ENCODE results near the gene GALNT15.

DNA sequence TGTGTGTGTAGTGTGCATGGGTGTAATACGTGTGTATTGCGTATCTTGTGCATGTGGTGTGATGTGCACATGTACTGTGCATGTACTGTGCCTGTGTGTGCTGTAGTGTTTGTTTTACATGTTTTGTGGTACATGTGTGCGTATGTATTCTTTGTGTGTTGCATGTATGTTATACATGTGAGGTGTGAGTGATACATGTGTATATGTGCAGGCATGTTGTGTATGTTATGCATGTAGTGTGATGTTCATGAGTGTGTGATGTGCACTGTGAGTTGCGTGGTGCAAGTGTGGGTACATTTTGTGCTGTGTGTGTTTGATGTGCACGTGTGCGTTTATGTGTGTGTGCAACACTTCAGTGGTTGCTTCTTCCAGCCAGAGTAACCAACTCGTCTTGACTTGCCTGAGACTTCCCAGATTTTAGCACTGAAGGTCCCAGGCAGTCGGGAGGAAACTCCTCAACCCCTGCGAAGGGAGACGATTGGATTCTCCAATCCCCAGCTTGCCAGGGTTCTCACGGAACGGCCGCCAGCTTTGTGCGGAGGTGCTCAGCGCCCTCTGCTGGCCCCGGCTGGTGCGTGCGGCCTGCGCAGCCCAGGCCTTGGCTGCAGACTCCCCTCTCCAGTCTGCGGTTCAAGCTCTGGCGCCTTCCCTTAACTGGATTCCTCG, 3.6 kb downstream of the GALNT15 start:
- TF ChIP-seq, protein P1, sequence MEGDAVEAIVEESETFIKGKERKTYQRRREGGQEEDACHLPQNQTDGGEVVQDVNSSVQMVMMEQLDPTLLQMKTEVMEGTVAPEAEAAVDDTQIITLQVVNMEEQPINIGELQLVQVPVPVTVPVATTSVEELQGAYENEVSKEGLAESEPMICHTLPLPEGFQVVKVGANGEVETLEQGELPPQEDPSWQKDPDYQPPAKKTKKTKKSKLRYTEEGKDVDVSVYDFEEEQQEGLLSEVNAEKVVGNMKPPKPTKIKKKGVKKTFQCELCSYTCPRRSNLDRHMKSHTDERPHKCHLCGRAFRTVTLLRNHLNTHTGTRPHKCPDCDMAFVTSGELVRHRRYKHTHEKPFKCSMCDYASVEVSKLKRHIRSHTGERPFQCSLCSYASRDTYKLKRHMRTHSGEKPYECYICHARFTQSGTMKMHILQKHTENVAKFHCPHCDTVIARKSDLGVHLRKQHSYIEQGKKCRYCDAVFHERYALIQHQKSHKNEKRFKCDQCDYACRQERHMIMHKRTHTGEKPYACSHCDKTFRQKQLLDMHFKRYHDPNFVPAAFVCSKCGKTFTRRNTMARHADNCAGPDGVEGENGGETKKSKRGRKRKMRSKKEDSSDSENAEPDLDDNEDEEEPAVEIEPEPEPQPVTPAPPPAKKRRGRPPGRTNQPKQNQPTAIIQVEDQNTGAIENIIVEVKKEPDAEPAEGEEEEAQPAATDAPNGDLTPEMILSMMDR (IDR thresholded peaks at IDR 0.05), result peak; percentile 78 to 96 (median 91)
- TF ChIP-seq POLR2A (IDR thresholded peaks at IDR 0.05), result no peak

All from breast epithelium (tissue), 3 donors.